NCI-H2107 treated with DMSO at 0.1 percent for 48 hours (cell line): ENCODE measurements around the gene PCDHGB3.
"Not testable (repeated sequence)": the region's sequence is repeated elsewhere in the genome, so short reads cannot be mapped to it uniquely, and the experiment has no call there.

Experiments
- DNase-seq: peaks from one replicate; lab custom pipeline; 2025; ENCODE audit not compliant: unreplicated experiment; lab: John Stamatoyannopoulos, UW

PCDHGB3 gene

GRCh38 chr5:141356950-141357349 lies 13.1 kb upstream of the PCDHGB3 start:
- DNase-seq: no peak

GRCh38 chr5:141359790-141360426 lies 10.1 kb upstream of the PCDHGB3 start, which contains the start of gene PCDHGB2:
Gene PCDHGB2, plus strand, starts transcription at chr5:141359994. Its CDS starts 142 bp downstream, at chr5:141360136.
- no peak for DNase-seq

- no peak for DNase-seq
Observed at GRCh38 chr5:141360685-141361084, 9.4 kb upstream of the PCDHGB3 start.

GRCh38 chr5:141362719-141363118 lies 7.3 kb upstream of the PCDHGB3 start:
- no peak for DNase-seq

- DNase-seq: no peak
Observed at GRCh38 chr5:141363952-141364660, 5.9 kb upstream of the PCDHGB3 start, which contains the start of gene PCDHGA5. Gene PCDHGA5, plus strand, starts transcription at chr5:141364162. Its CDS starts 169 bp downstream, at chr5:141364331.

GRCh38 chr5:141366016-141366896 lies 3.8 kb upstream of the PCDHGB3 start:
- no peak for DNase-seq

- no peak for DNase-seq
Observed at GRCh38 chr5:141371572-141372475, 1.8 kb downstream of the PCDHGB3 start.

GRCh38 chr5:141373673-141374317 lies 3.8 kb downstream of the PCDHGB3 start, which contains the start of gene PCDHGA6:
Gene PCDHGA6, plus strand, starts transcription at chr5:141373891. Its CDS starts 193 bp downstream, at chr5:141374084.
- no peak for DNase-seq

GRCh38 chr5:141374627-141375026 lies 4.6 kb downstream of the PCDHGB3 start:
- DNase-seq: no peak

- DNase-seq: not testable (repeated sequence)
Observed at GRCh38 chr5:141375444-141376155, 5.6 kb downstream of the PCDHGB3 start.

GRCh38 chr5:141382469-141383294 lies 12.6 kb downstream of the PCDHGB3 start, which contains the start of gene PCDHGA7:
Gene PCDHGA7, plus strand, starts transcription at chr5:141382742. Its CDS starts 158 bp downstream, at chr5:141382900.
- DNase-seq: no peak

- no peak for DNase-seq
Observed at GRCh38 chr5:141383345-141383744, 13.3 kb downstream of the PCDHGB3 start.

GRCh38 chr5:141384471-141385267 lies 14.6 kb downstream of the PCDHGB3 start:
- DNase-seq: no peak

GRCh38 chr5:141387557-141388311 lies 17.7 kb downstream of the PCDHGB3 start, which contains the start of gene PCDHGB4:
Gene PCDHGB4, plus strand, starts transcription at chr5:141387698. Its CDS starts 187 bp downstream, at chr5:141387885.
- not testable (repeated sequence) for DNase-seq

GRCh38 chr5:141388661-141389060 lies 18.6 kb downstream of the PCDHGB3 start:
- no peak for DNase-seq
